Medulla oblongata (tissue), 1 donor: Measurements from ENCODE around the gene HDC.

Experiments used
- DNase-seq: peaks from one replicate; pipeline ENCODE4 v3.0.0-alpha.2; 2015; ENCODE audit errors: extremely low spot score

Gene HDC

GRCh38 chr15:50265620-50266019 lies at the start of gene HDC:
HDC (minus strand) TSS chr15:50265726; CDS start chr15:50265623, 103 bp downstream.
- DNase-seq: no peak

DNA sequence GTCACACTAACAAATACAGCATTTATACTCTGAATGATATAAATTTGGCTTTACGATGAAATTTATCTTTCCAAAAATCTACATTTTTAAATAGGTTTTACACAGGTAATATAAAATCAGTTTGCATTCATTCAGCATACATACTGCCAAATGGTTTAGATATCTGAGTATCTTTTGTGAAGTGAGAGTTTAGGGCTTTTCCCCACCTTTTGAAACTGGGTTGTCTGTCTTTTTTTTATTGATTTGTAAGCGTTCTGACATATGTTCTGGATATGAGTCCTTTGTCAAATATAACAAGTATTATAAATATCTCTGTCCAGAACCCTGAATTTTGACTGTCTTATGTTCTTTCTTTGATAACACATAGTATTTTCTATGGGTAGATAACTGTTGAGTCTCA lies 47.1 kb upstream of the HDC start:
- DNase-seq: no peak

- no peak for DNase-seq
These were observed 42.3 kb upstream of the HDC start for GRCh38 chr15:50307799-50308198.

- DNase-seq: no peak
These were observed 39.3 kb upstream of the HDC start for GRCh38 chr15:50304836-50305235.

DNA sequence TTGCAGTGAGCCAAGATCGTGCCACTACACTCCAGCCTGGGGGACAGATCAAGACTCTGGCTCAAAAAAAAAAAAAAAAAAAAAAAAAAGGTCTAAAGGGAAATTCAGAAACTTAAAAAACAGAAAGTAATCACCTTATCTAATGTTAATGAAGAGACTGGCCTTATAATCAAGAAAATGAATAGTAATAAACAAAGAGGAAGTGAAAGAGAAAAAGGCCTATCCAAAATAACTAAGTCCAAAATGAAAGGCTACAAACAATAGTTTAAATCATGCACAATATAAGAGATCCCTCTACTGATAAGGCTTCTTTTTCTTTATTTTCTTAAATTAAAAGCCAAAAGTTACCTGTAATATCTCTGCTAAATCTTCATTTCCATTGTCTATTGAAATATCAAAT lies 37.1 kb upstream of the HDC start:
- DNase-seq: no peak

GRCh38 chr15:50298340-50298739 lies 32.8 kb upstream of the HDC start:
- DNase-seq: no peak

DNA sequence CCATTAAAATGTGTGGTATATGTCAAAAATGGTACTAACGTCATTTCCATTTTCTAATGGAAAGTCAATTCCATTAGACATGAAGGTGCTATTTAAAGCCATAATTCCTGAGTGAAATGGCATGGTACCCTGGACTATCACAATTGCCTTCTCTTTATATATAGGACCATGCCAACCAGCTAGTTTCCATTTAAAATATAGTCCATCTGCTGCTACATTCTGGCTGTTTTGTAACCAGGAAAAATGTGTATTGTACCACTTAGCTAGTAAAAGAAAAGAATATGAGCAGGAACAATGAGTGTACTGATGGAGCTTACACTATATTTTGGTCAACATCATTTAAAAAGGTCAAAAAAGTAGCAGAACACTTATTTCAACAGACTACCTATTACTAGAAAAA lies 30.4 kb upstream of the HDC start:
- no peak for DNase-seq

- no peak for DNase-seq
These were observed 24.2 kb upstream of the HDC start for GRCh38 chr15:50289749-50290148.

DNA sequence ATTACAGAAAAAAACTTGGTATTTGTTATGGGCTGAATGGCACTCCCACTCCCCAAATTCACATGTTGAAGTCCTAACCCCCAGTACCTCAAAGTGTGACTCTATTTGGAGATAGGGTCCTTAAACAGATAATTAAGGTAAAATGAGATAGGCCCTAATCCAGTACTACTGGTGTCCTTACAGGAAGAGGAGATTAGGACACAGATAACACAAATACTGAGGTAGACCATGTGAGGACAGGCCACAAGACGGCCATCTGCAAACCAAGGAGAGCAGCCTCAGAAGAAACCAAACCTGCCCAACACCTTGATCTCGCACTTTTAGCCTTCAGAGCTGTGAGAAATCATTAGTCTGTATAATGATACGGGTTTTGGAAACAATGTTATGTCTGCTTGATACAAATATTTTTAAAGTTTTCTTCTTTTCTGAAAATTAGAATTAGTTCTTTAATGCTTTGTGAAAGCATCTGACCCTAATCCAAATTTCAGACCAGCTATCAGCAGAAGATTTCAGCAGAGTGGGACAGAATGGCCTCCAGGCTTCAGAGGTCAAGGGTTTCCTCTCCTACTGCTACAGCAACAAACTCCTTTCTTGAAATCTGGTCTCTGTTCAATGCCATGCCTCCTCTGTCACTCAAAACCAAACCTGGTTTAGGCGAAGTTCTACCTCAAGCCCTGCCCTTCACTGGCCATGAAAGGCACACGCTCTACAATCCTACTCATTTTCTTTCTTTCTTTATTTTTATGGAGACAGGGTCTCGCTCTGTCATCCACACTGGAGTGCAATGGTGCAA lies 22.0 kb upstream of the HDC start:
- no peak for DNase-seq

GRCh38 chr15:50281427-50281826 lies 15.9 kb upstream of the HDC start:
- no peak for DNase-seq

DNA sequence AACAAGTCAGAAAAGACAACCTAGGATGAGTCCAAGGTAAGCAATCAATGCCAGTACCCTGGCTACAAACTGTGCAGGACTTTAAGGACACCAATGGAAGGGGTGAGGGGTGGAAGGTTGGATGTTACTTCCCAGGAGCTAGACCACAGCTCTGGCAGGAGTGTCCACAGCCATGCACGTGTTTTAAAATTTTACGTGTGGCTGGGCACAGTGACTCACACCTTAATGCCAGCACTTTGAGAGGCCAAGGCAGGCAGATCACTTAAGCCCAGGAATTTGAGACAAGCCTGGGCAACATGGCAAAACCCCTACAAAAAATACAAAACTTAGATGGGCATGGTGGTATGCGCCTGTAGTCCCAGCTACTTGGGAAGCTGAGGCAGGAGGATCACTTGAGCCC lies 14.7 kb upstream of the HDC start:
- DNase-seq: no peak

- peak; percentile 22 for DNase-seq
These were observed 13.0 kb upstream of the HDC start for GRCh38 chr15:50278496-50278895.

GRCh38 chr15:50277370-50277769 lies 11.8 kb upstream of the HDC start:
- DNase-seq: no peak

DNA sequence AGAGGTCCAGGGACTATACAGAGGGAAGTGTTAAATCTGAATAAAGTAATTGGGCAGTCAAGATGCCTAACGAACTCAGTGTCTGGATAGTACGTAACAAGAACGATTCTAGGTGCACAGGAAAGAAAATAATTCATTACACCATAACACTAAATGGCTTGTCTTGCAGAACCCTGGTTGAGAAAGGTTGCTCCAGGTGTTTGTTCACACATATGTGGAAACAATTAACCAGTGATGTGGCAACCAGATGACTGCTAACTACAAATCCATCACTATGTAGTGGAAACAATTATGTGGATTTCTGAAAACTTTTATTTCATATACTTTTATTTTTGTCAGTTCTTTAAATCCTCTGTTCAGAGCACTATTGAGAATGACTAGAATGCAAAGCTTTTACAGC lies 10.4 kb upstream of the HDC start:
- no peak for DNase-seq

- DNase-seq: no peak
These were observed 9.6 kb upstream of the HDC start for GRCh38 chr15:50275091-50275490.

GRCh38 chr15:50267577-50267976 lies 2.1 kb upstream of the HDC start:
- DNase-seq: no peak

DNA sequence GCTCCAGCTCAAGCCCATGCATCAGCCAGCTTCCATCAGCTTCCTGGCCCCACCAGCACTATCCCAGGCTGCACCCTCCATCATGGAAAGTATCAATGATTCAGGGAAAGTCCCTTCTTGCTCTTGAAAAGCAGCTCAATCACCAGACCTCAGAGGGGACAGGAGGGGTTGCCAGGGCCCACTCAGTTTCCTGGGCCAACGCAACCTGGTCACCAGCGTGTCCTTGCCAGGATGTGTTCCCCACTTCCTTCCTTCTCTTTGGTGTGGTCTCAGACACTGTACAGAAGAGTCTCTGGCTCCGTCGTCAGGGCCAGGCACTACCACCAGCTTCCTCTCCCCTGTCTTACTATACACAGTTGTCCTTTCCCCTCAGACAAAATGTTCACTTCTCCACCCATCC lies 3.0 kb downstream of the HDC start:
- DNase-seq: no peak

DNA sequence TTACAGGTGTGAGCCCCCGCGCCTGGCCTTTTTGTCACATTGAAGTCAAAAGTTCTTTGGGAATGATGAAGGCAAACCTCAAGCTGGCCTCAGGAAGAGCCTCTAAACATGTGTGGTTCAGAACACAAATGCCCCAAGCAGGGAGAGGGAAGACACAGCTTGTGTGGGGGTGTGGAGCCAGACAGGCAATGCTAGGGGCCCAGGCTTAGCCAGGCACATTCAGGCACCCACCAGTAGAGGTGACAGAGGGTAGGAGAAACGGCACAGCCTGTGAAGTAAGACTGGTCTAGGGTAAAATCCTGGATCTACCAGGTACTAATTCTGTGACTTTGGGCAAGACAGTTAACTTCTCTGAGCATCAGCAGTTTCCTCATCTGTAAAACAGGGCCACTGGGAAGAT lies 3.5 kb downstream of the HDC start:
- DNase-seq: no peak

GRCh38 chr15:50260969-50261496 lies 4.5 kb downstream of the HDC start:
- no peak for DNase-seq

DNA sequence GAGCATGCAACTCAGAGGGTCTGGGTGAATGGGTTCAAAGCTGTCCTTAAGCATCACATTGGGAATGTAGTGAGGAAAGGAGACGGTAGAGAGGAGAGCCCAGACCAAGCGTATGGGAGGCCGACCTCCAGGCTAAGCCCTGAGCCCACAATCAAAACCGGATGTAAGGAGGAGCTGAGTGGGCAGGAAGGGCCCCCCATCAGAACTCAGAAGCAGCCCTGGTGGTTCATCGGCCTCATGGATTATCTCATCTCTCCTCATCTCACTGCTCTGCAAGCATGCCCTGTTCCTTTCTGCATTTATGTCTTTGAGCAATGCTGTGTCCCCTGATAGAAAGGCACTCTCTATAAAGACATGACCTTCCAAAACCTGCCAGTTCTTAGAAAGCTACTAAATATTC lies 6.2 kb downstream of the HDC start:
- no peak for DNase-seq

DNA sequence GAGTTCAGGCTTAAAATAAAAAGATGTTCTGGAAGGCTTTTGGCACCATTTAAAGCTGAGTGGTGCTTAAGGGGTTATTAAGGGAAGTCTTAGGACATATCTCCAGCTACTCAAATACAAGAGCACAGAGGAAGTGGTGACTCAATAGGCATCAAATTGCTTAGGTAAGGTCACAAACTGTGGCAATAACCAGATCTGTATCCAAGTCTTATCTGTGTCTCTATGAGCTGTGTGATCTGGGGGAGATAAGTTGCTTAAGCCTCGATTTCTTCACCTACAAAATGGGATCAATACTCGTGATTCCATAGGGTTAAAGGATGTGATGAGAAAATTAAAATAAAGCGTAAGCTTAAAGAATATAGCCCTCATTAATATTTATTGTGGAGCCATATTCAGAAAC lies 7.6 kb downstream of the HDC start:
- DNase-seq: no peak

- no peak for DNase-seq
These were observed 8.2 kb downstream of the HDC start for GRCh38 chr15:50257332-50257731.

- no peak for DNase-seq
These were observed 9.1 kb downstream of the HDC start for GRCh38 chr15:50256188-50257041.
